Measurements from ENCODE around the gene EFNA2.

EFNA2 gene

GRCh38 chr19:1274081-1274851, 11.4 kb upstream of the EFNA2 start:
- TF ChIP-seq LEF1 (IDR thresholded peaks at IDR 0.05; ENCODE audit: borderline replicate concordance) (no peak), L3MBTL2 (conservative IDR thresholded peaks at IDR 0.05) (no peak; the same call in 1 of the 2 replicates), CTBP1 (IDR thresholded peaks at IDR 0.05; ENCODE audit: borderline replicate concordance) (no peak)
- ChIA-PET CTCF (interaction anchor here (2.0 kb wide), 1 partner anchor 30 kb away, joined by 20 read pairs; no protein-coding TSS in a partner anchor), POLR2A (interaction anchor here (0.9 to 2.7 kb wide), 6 partner anchors 9 to 30 kb away, joined by 3 to 18 read pairs (median 4); no protein-coding TSS in a partner anchor)
- no peak for DNase-seq (ENCODE audit: extremely low spot score)

- TF ChIP-seq L3MBTL2 (conservative IDR thresholded peaks at IDR 0.05) (peak; percentile 65; the same call in 1 of the 2 replicates), FOXA1 (IDR thresholded peaks at IDR 0.05) (no peak), LEF1 (IDR thresholded peaks at IDR 0.05; ENCODE audit: borderline replicate concordance) (peak; percentile 79; the same call in 1 of the 2 replicates), FOXK2 (IDR thresholded peaks at IDR 0.05) (no peak), TARDBP (IDR thresholded peaks at IDR 0.05) (no peak)
- ChIA-PET CTCF (interaction anchor here (1.0 to 2.0 kb wide), 3 partner anchors 9 to 31 kb away, joined by 3 to 20 read pairs (median 3); no protein-coding TSS in a partner anchor), POLR2A (interaction anchor here (0.6 to 2.7 kb wide), 9 partner anchors 8 to 197 kb away, joined by 3 to 18 read pairs (median 3); no protein-coding TSS in a partner anchor)
- DNase-seq (ENCODE audit: extremely low spot score), result no peak
Measured at GRCh38 chr19:1274852-1275259, 10.8 kb upstream of the EFNA2 start.

GRCh38 chr19:1275260-1275975, 10.3 kb upstream of the EFNA2 start, which contains the start of gene FAM174C:
FAM174C (plus strand) TSS chr19:1275530; CDS start chr19:1275550, 20 bp downstream.
- POLR2A ChIA-PET, result interaction anchor here (0.6 to 1.0 kb wide), 8 partner anchors 9 to 196 kb away, joined by 3 to 9 read pairs (median 4); no protein-coding TSS in a partner anchor
- no peak for TF ChIP-seq ZNF384 (IDR thresholded peaks at IDR 0.05)
- peak; percentile 57 for TF ChIP-seq L3MBTL2 (conservative IDR thresholded peaks at IDR 0.05)
- no peak for TF ChIP-seq BHLHE40 (IDR thresholded peaks at IDR 0.05; ENCODE audit: borderline replicate concordance)
- no peak for TF ChIP-seq TARDBP (IDR thresholded peaks at IDR 0.05)
- no peak for TF ChIP-seq NFRKB (IDR thresholded peaks at IDR 0.05)
- peak; percentile 76 for TF ChIP-seq ELF4 (IDR thresholded peaks at IDR 0.05)
- 0 out of 2 replicates have a peak, but pooled peaks have one; percentile 53 for TF ChIP-seq FOXM1 (IDR thresholded peaks at IDR 0.05; ENCODE audit: borderline replicate concordance)
- no peak for TF ChIP-seq HDGF (IDR thresholded peaks at IDR 0.05; ENCODE audit: borderline replicate concordance)
- TF ChIP-seq LEF1 (IDR thresholded peaks at IDR 0.05; ENCODE audit: borderline replicate concordance), result peak; percentile 88
- TF ChIP-seq PKNOX1 (IDR thresholded peaks at IDR 0.05), result peak; percentile 96
- TF ChIP-seq ARNT (IDR thresholded peaks at IDR 0.05), result peak; percentile 63
- TF ChIP-seq SP1 (IDR thresholded peaks at IDR 0.05), result no peak
- no peak for TF ChIP-seq SUZ12 (IDR thresholded peaks at IDR 0.05)
- TF ChIP-seq CTBP1 (IDR thresholded peaks at IDR 0.05; ENCODE audit: borderline replicate concordance), result no peak
- no peak for TF ChIP-seq FOXA1 (IDR thresholded peaks at IDR 0.05)
- no peak for TF ChIP-seq FOXK2 (IDR thresholded peaks at IDR 0.05)
- peak; percentile 89 for DNase-seq (ENCODE audit: extremely low spot score)
- CTCF ChIA-PET, result interaction anchor here (1.0 kb wide), 2 partner anchors 10 to 32 kb away, joined by 3 read pairs; no protein-coding TSS in a partner anchor

GRCh38 chr19:1275976-1276627, 9.6 kb upstream of the EFNA2 start:
- ChIA-PET POLR2A (no interaction called here), CTCF (no interaction called here)
- TF ChIP-seq PKNOX1 (IDR thresholded peaks at IDR 0.05), result no peak
- TF ChIP-seq ELF4 (IDR thresholded peaks at IDR 0.05), result no peak
- peak; percentile 87 for TF ChIP-seq L3MBTL2 (conservative IDR thresholded peaks at IDR 0.05)
- DNase-seq (ENCODE audit: extremely low spot score), result no peak

- DNase-seq (ENCODE audit: extremely low spot score), result no peak
- TF ChIP-seq ELF4 (IDR thresholded peaks at IDR 0.05), result no peak
- TF ChIP-seq NFRKB (IDR thresholded peaks at IDR 0.05), result no peak
- CTCF ChIA-PET, result no interaction called here
- POLR2A ChIA-PET, result no interaction called here
Measured at GRCh38 chr19:1276628-1277022, 9.0 kb upstream of the EFNA2 start.

- ChIA-PET CTCF (no interaction called here), POLR2A (interaction anchor here (0.9 to 1.8 kb wide), 2 partner anchors 8 to 14 kb away, joined by 3 to 16 read pairs; partner anchors contain the start of gene CIRBP)
- TF ChIP-seq TARDBP (IDR thresholded peaks at IDR 0.05) (no peak), FOXA1 (IDR thresholded peaks at IDR 0.05) (no peak), CTBP1 (IDR thresholded peaks at IDR 0.05; ENCODE audit: borderline replicate concordance) (no peak), ELF4 (IDR thresholded peaks at IDR 0.05) (no peak), ZNF384 (IDR thresholded peaks at IDR 0.05) (no peak), FOXK2 (IDR thresholded peaks at IDR 0.05) (no peak), PKNOX1 (IDR thresholded peaks at IDR 0.05) (no peak)
- DNase-seq (ENCODE audit: extremely low spot score), result no peak
Measured at GRCh38 chr19:1277061-1277460, 8.6 kb upstream of the EFNA2 start.

Measured in HEK293T (cell line).